Thyroid gland (tissue), 4 donors: ENCODE data around the gene UST. TPM values are rescaled to one million over a fixed set of nuclear protein-coding genes. Genes with fewer than 3 reads are reported as not detected.
A peak's percentile ranks its signal among the peaks of the same experiment; 100 is the strongest.

Source experiments
- DNase-seq, 2 donors: peaks; one replicate each; pipeline ENCODE4 v3.0.0-alpha.2; 2019
- H3K27ac ChIP-seq, 3 donors: fragments of 200-600 bp; sonication (generic); 1 replicate in 2 of 3; 2 replicates in 1 of 3; pipeline ENCODE4 v1.5.1; 2016 to 2019; ENCODE audit warnings: mild to moderate bottlenecking in 1 of 3, moderate library complexity in 1 of 3
- H3K27me3 ChIP-seq: fragments of 200-600 bp; sonication (generic); one replicate; pipeline ENCODE4 v1.5.1; 2019
- H3K36me3 ChIP-seq, 2 donors: fragments of 200-600 bp; sonication (generic); one replicate each; pipeline ENCODE4 v1.5.1; 2016 to 2019
- H3K4me1 ChIP-seq, 2 donors: fragments of 200-600 bp; sonication (generic); one replicate each; pipeline ENCODE4 v1.5.1; 2017 to 2019
- H3K4me3 ChIP-seq, 3 donors: fragments of 200-600 bp; sonication (generic); replicated peaks in 1 of 3; 1 replicate in 2 of 3; 2 replicates in 1 of 3; pipeline ENCODE4 v1.5.1; 2016; ENCODE audit warnings: mild to moderate bottlenecking in 1 of 3
- H3K9me3 ChIP-seq: fragments of 200-600 bp; sonication (generic); one replicate; pipeline ENCODE4 v1.5.1; 2017
- CTCF ChIP-seq, 6 experiments: fragments of 200-600 bp in 3 of 6; fragments of 450-650 bp in 3 of 6; sonication (generic) in 3 of 6; IDR thresholded peaks; one replicate each; pipeline ENCODE4 v1.5.1; 2016 to 2019; ENCODE audit warnings: antibody characterized with exemption in 6 of 6, mild to moderate bottlenecking in 2 of 6, inconsistent platforms in 1 of 6, moderate library complexity in 1 of 6
- POLR2A ChIP-seq, 2 donors: fragments of 450-650 bp; IDR thresholded peaks; one replicate each; pipeline ENCODE4 v1.6.1; 2017; ENCODE audit warnings: antibody characterized with exemption in 2 of 2, mild to moderate bottlenecking in 2 of 2, moderate library complexity in 1 of 2
- WGBS, 2 donors: methylation state at CpG; one replicate each; pipeline ENCODE4 v1.1.5; 2017; 5-methylcytosine and 5-hydroxymethylcytosine counted together
- intact Hi-C: fragments of 100-400 bp; cut with DNase I; formaldehyde crosslinking; loops from one replicate; pipeline ENCODE4 v1.15.1; 2023
- total RNA-seq, 4 donors: library from RNA; depleted of rRNA; stranded (reverse); fragments of >200 nt; gene quantifications; one replicate each; pipeline ENCODE4 v1.2.3, GENCODE V29; 2016

UST gene
- total RNA-seq, 4 donors from 2014 or later: 73.4 to 91.2 (median 81.4) TPM

- no peaks in the 10 kb centered on the region for H3K9me3 ChIP-seq
- intact Hi-C loops: no loop called here
- no peak overlapping the region for H3K4me3 ChIP-seq
- no peaks in the 10 kb centered on the region for H3K36me3 ChIP-seq
- H3K27ac ChIP-seq: no peak overlapping the region
- peaks cover 0 to 6% of the 10 kb centered on the region in 2 donors for H3K4me1 ChIP-seq
- no peak for DNase-seq
- WGBS, 2 donors: 95 to 96% methylated on average over 14 of the region's 14 CpGs
- H3K27me3 ChIP-seq: no peaks in the 10 kb centered on the region
- no peak for TF ChIP-seq CTCF (IDR thresholded peaks at IDR 0.05)
These were observed 7.6 kb upstream of the UST start for GRCh38 chr6:148738946-148739821.

- WGBS, 2 donors: 82 to 87% methylated on average over 3 of the region's 3 CpGs
- intact Hi-C loops: loop anchor here (10.0 kb wide), 1 partner anchor 165 kb away; no protein-coding TSS in a partner anchor
These were observed 7.1 kb upstream of the UST start for GRCh38 chr6:148739822-148740128.

GRCh38 chr6:148743476-148743875 is 3.4 kb upstream of the UST start:
- intact Hi-C loops: loop anchor here (10.0 kb wide), 1 partner anchor 169 kb away; no protein-coding TSS in a partner anchor
- no peak overlapping the region for H3K4me3 ChIP-seq
- H3K9me3 ChIP-seq: no peaks in the 10 kb centered on the region
- no peak overlapping the region for H3K27ac ChIP-seq
- no peak for DNase-seq
- no peaks in the 10 kb centered on the region for H3K36me3 ChIP-seq
- TF ChIP-seq POLR2A (IDR thresholded peaks at IDR 0.05) (no peak), CTCF (IDR thresholded peaks at IDR 0.05) (no peak)
- 76 to 88% methylated on average over 4 of the region's 4 CpGs for WGBS, 2 donors
- H3K4me1 ChIP-seq: peaks cover 6 to 12% of the 10 kb centered on the region in 2 donors
- H3K27me3 ChIP-seq: no peaks in the 10 kb centered on the region

More at GRCh38 chr6:148739822-148740128, 7.1 kb upstream of the UST start:
- Histone ChIP-seq H3K4me1 (peaks cover 0 to 6% of the 10 kb centered on the region in 2 donors), H3K27me3 (no peaks in the 10 kb centered on the region), H3K27ac (no peak overlapping the region), H3K4me3 (no peak overlapping the region), H3K36me3 (no peaks in the 10 kb centered on the region), H3K9me3 (no peaks in the 10 kb centered on the region)
- DNase-seq: no peak
- TF ChIP-seq CTCF (IDR thresholded peaks at IDR 0.05) (no peak), POLR2A (IDR thresholded peaks at IDR 0.05) (no peak)

- H3K27ac ChIP-seq: peak overlapping the region; percentile 63 to 96 (median 94)
- TF ChIP-seq CTCF (IDR thresholded peaks at IDR 0.05) (no peak), POLR2A (IDR thresholded peaks at IDR 0.05) (no peak)
- H3K4me1 ChIP-seq: peaks cover 15 to 20% of the 10 kb centered on the region in 2 donors
- 23 to 25% methylated on average over 6 of the region's 6 CpGs for WGBS, 2 donors
- peak overlapping the region in 1 of 3 donors; percentile 78 for H3K4me3 ChIP-seq
- intact Hi-C loops: loop anchor here (5.0 to 10.0 kb wide), 2 partner anchors 171 to 201 kb away; no protein-coding TSS in a partner anchor
- no peak for DNase-seq
- H3K27me3 ChIP-seq: no peaks in the 10 kb centered on the region
- no peaks in the 10 kb centered on the region for H3K9me3 ChIP-seq
- H3K36me3 ChIP-seq: no peaks in the 10 kb centered on the region
These were observed 904 bp upstream of the UST start for GRCh38 chr6:148745926-148746325.

GRCh38 chr6:148747145-148747470 is 278 bp downstream of the UST start:
- intact Hi-C loops: loop anchor here (5.0 to 10.0 kb wide), 2 partner anchors 172 to 200 kb away; no protein-coding TSS in a partner anchor
- H3K36me3 ChIP-seq: no peaks in the 10 kb centered on the region

More at GRCh38 chr6:148747145-148747470, 278 bp downstream of the UST start:
- peak; percentile 81 to 82 for DNase-seq
- H3K27me3 ChIP-seq: no peaks in the 10 kb centered on the region
- H3K9me3 ChIP-seq: no peaks in the 10 kb centered on the region
- peak overlapping the region; percentile 91 to 96 (median 94) for H3K27ac ChIP-seq
- no peak for TF ChIP-seq POLR2A (IDR thresholded peaks at IDR 0.05)
- no peak for TF ChIP-seq CTCF (IDR thresholded peaks at IDR 0.05)
- H3K4me1 ChIP-seq: peaks cover 24 to 30% of the 10 kb centered on the region in 2 donors
- WGBS, 2 donors: 0 to 1% methylated on average over 1 to 15 of the region's 45 CpGs
- peak overlapping the region; percentile 78 to 90 (median 83) for H3K4me3 ChIP-seq
